Peyer's patch (tissue), 4 donors: Measurements from ENCODE around the gene MAML3. TPM values are rescaled to one million over a fixed set of nuclear protein-coding genes. Genes with fewer than 3 reads are reported as not detected.

Experiments used
- DNase-seq, 3 donors: peaks; one replicate each; pipeline ENCODE4 v3.0.0-alpha.2; 2017 to 2019
- H3K27ac ChIP-seq, 4 donors: fragments of 200-600 bp; sonication (generic); one replicate each; pipeline ENCODE4 v1.5.1; 2016 to 2019
- H3K27me3 ChIP-seq, 2 donors: fragments of 200-600 bp; sonication (generic); one replicate each; pipeline ENCODE4 v1.5.1; 2019
- H3K36me3 ChIP-seq, 3 donors: fragments of 200-600 bp; sonication (generic); one replicate each; pipeline ENCODE4 v1.5.1; 2016 to 2019
- H3K4me1 ChIP-seq, 4 donors: fragments of 200-600 bp; sonication (generic); one replicate each; pipeline ENCODE4 v1.5.1; 2016 to 2019
- H3K4me3 ChIP-seq, 4 donors: fragments of 200-600 bp; sonication (generic); 1 replicate in 3 of 4; 2 replicates in 1 of 4; pipeline ENCODE4 v1.5.1; 2016 to 2019; ENCODE audit warnings: mild to moderate bottlenecking in 1 of 4
- H3K9me3 ChIP-seq, 4 donors: fragments of 200-600 bp; sonication (generic); one replicate each; pipeline ENCODE4 v1.5.1; 2016 to 2019; ENCODE audit warnings: mild to moderate bottlenecking in 1 of 4
- POLR2A ChIP-seq, 2 donors: fragments of 450-650 bp; IDR thresholded peaks; one replicate each; pipeline ENCODE4 v1.5.1; 2017; ENCODE audit warnings: antibody characterized with exemption in 2 of 2, mild to moderate bottlenecking in 2 of 2, moderate library complexity in 2 of 2
- total RNA-seq, 4 donors: library from RNA; depleted of rRNA; stranded (reverse); fragments of >200 nt; gene quantifications; one replicate each; pipeline ENCODE4 v1.1.0, GENCODE V29; 2016
- TF ChIP-seq, protein P1 (sequence below), 6 experiments: fragments of 450-650 bp in 4 of 6; fragments of 200-600 bp in 2 of 6; sonication (generic) in 1 of 6; IDR thresholded peaks; one replicate each; pipeline ENCODE4 v1.5.1; 2017 to 2019; ENCODE audit warnings: antibody characterized with exemption in 6 of 6, mild to moderate bottlenecking in 3 of 6, moderate library complexity in 1 of 6

Gene MAML3
- total RNA-seq, 4 donors from 2014 or later = 6.5 to 44.6 (median 22.1) TPM

DNA sequence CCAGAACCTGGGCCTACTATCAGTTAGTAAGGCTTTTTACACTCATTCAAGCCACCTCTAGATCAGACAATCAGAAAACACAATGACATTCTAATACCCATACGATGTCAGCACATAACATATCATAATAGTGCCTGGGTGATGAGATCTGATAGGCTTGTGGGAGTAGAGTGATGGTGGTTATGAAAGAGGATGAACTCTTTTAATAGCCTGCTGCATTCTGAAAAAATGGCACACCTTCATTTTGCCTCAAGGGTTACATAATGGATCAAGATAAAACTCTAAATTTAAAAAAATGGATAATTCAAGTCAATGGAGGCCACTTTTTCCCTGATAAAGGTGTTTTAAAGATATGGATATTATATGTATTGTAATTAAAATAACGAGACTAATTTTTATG lies 215.6 kb downstream of the MAML3 start:
- no peaks in the 10 kb centered on the region for H3K9me3 ChIP-seq
- no peaks in the 10 kb centered on the region for H3K27me3 ChIP-seq
- no peak for TF ChIP-seq POLR2A (IDR thresholded peaks at IDR 0.05)
- TF ChIP-seq, protein P1, sequence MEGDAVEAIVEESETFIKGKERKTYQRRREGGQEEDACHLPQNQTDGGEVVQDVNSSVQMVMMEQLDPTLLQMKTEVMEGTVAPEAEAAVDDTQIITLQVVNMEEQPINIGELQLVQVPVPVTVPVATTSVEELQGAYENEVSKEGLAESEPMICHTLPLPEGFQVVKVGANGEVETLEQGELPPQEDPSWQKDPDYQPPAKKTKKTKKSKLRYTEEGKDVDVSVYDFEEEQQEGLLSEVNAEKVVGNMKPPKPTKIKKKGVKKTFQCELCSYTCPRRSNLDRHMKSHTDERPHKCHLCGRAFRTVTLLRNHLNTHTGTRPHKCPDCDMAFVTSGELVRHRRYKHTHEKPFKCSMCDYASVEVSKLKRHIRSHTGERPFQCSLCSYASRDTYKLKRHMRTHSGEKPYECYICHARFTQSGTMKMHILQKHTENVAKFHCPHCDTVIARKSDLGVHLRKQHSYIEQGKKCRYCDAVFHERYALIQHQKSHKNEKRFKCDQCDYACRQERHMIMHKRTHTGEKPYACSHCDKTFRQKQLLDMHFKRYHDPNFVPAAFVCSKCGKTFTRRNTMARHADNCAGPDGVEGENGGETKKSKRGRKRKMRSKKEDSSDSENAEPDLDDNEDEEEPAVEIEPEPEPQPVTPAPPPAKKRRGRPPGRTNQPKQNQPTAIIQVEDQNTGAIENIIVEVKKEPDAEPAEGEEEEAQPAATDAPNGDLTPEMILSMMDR (IDR thresholded peaks at IDR 0.05) = no peak
- H3K27ac ChIP-seq = no peak overlapping the region
- DNase-seq = no peak
- H3K4me1 ChIP-seq = no peaks in the 10 kb centered on the region
- H3K36me3 ChIP-seq = no peaks in the 10 kb centered on the region
- no peak overlapping the region for H3K4me3 ChIP-seq

DNA sequence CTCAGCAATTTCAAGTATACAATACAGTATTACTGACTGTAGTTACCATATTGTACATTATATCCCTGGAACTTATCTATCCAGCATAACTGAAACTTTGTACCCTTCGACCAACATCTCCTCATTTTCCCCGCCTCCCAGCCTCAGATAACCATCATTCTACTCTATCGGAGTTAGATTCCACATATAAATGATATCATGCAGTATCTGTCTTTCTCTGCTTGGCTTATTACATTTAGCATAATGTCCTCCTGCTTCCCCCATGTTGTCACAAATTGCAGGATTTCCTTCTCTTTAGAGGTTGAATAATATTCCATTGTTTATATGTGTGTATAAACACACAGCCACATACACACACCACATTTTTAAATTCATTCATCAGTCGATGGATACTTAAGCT lies 218.1 kb downstream of the MAML3 start:
- Histone ChIP-seq H3K27me3 (no peaks in the 10 kb centered on the region), H3K27ac (no peak overlapping the region), H3K36me3 (no peaks in the 10 kb centered on the region), H3K4me3 (no peak overlapping the region), H3K9me3 (no peaks in the 10 kb centered on the region), H3K4me1 (no peaks in the 10 kb centered on the region)
- no peak for DNase-seq
- no peak for TF ChIP-seq POLR2A (IDR thresholded peaks at IDR 0.05)
- TF ChIP-seq, protein P1 (IDR thresholded peaks at IDR 0.05) = no peak

DNA sequence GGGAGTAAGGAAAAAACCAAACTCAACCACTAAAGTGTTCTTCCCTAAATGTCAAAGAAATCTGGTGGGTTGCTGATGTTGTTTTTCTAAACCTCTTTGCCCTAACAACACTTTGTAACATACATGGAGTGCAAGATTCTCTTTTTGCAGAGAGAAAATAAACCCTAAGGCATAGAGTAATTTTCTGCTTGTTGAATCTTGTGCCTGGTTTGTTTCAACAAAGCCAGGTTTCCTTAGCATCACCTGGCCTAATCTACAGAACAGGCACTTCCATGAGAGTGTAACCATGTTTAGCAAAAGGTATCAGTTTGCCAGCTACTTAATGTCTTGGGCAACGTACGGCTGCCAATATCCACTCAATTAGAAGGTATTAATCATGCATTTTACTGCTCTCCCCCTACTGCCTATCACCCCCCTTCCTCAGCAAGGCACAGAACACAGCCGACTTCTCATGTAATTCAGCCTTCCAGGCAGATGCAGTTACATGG lies 219.2 kb downstream of the MAML3 start:
- no peaks in the 10 kb centered on the region for H3K4me1 ChIP-seq
- DNase-seq = no peak
- H3K4me3 ChIP-seq = no peak overlapping the region
- no peaks in the 10 kb centered on the region for H3K36me3 ChIP-seq
- TF ChIP-seq POLR2A (IDR thresholded peaks at IDR 0.05) = no peak
- TF ChIP-seq, protein P1 (IDR thresholded peaks at IDR 0.05) = no peak
- no peak overlapping the region for H3K27ac ChIP-seq
- H3K9me3 ChIP-seq = no peaks in the 10 kb centered on the region
- H3K27me3 ChIP-seq = no peaks in the 10 kb centered on the region

DNA sequence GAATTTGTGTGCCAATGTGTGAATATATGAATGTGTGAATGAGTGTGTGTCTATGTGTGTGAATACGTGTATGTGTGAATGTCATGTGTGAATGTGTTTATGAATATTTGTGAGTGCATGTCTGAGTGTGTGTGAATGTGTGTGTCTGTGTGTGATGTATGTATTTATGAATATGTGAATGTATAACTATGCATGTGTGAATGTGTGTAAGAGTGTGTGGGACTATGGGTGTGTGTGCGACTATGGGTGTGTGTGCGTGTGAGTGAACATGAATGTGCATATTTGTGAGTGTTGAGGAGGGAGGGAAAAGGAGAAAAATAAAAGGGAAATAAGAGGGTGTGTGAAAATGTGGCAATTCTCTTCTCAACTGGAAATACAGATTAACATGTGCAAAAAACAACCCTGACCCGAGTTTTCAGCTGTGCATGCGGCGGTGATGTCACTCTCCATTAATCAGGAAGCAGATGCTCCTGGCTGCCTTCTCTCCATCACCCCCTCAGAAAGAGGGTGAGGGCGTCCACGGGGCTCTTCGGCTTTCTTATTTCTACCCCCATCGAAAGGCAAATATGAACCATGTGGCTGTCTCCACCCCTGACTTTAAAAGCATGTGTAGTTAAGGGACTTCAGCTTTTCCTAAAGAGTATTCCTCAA lies 219.8 kb downstream of the MAML3 start:
- no peak overlapping the region for H3K4me3 ChIP-seq
- H3K27ac ChIP-seq = no peak overlapping the region
- DNase-seq = no peak
- H3K9me3 ChIP-seq = no peaks in the 10 kb centered on the region
- TF ChIP-seq POLR2A (IDR thresholded peaks at IDR 0.05) = no peak
- TF ChIP-seq, protein P1 (IDR thresholded peaks at IDR 0.05) = no peak
- H3K27me3 ChIP-seq = no peaks in the 10 kb centered on the region
- H3K4me1 ChIP-seq = no peaks in the 10 kb centered on the region
- no peaks in the 10 kb centered on the region for H3K36me3 ChIP-seq

DNA sequence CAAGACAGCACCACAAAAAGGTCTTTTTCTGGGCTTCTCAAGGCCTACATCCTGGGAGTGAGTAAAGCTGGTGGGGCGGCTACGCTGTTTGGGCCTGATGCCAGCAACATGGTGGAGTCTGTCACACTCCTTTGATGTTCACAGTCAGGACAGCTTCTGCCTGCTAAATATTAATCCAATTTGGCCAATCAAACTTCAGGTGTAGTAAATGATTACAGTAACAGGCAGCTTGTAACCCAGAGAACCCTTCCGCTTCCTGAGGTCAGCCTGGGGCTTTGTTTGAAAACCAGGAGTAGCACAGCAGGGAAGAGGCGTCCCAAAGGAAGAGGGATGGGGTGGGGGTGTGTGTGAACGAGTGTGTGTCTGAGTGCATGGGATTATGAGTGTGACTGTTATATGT lies 220.4 kb downstream of the MAML3 start:
- no peak for TF ChIP-seq POLR2A (IDR thresholded peaks at IDR 0.05)
- TF ChIP-seq, protein P1 (IDR thresholded peaks at IDR 0.05) = no peak
- Histone ChIP-seq H3K9me3 (no peaks in the 10 kb centered on the region), H3K4me3 (no peak overlapping the region), H3K27me3 (no peaks in the 10 kb centered on the region), H3K4me1 (no peaks in the 10 kb centered on the region), H3K36me3 (no peaks in the 10 kb centered on the region), H3K27ac (no peak overlapping the region)
- DNase-seq = peak in 2 of 3 donors; percentile 52 to 62
